HEK293 (cell line): ENCODE measurements around the gene VTN.

Experiments
- CTCF ChIA-PET: fragments of 350-600 bp; formaldehyde crosslinking; extraction: SDS; loops from one replicate; lab custom pipeline; 2021; ENCODE audit warnings: antibody characterized with exemption; lab: Yijun Ruan, JAX
- POLR2A ChIA-PET: fragments of 300-600 bp; formaldehyde crosslinking; extraction: SDS; loops from one replicate; lab custom pipeline; 2020; ENCODE audit warnings: antibody characterized with exemption, inconsistent platforms; lab: Yijun Ruan, JAX
- H3K27ac ChIP-seq: fragments of 200-500 bp; sonication (Bioruptor generic); 2 replicates; pipeline ENCODE4 v1.5.1; 2014; ENCODE audit warnings: low read depth, low read length, control low read depth, inconsistent platforms; ENCODE audit errors: extremely low read depth
- H3K36me3 ChIP-seq, 2 experiments: fragments of 200-500 bp in 1 of 2; sonication (Bioruptor generic) in 1 of 2; 1 replicate in 1 of 2; 2 replicates in 1 of 2; pipeline ENCODE4 v1.5.1; 2014 to 2017; ENCODE audit warnings: inconsistent platforms in 2 of 2, low read length in 2 of 2; ENCODE audit not compliant: control insufficient read depth in 2 of 2, insufficient read depth in 1 of 2
- H3K4me1 ChIP-seq: fragments of 200-500 bp; sonication (Bioruptor generic); 2 replicates; pipeline ENCODE4 v1.5.1; 2014; ENCODE audit warnings: mild to moderate bottlenecking, low read length, inconsistent platforms; ENCODE audit not compliant: control insufficient read depth, insufficient read depth
- H3K4me3 ChIP-seq: 2 replicates; pipeline ENCODE4 v1.5.1; 2011; ENCODE audit warnings: low read depth, mild to moderate bottlenecking, control low read depth, low read length, moderate library complexity
- H3K9me3 ChIP-seq: fragments of 200-500 bp; sonication (Bioruptor generic); 2 replicates; pipeline ENCODE4 v1.5.1; 2014; ENCODE audit warnings: low read depth, low read length, inconsistent platforms; ENCODE audit not compliant: control insufficient read depth, insufficient read depth
- HOXC10 ChIP-seq: sonication (generic); formaldehyde crosslinking; IDR thresholded peaks from 2 replicates; pipeline ENCODE4 v1.8.1; 2023; ENCODE audit warnings: mild to moderate bottlenecking, missing genetic modification reagents
- KLF10 ChIP-seq: fragments of 450-650 bp; IDR thresholded peaks from 2 replicates; pipeline ENCODE4 v1.5.1; 2018; ENCODE audit warnings: missing biosample characterization, mild to moderate bottlenecking, missing genetic modification characterization
- KLF8 ChIP-seq: fragments of 450-650 bp; formaldehyde crosslinking; IDR thresholded peaks from 2 replicates; pipeline ENCODE4 v1.5.1; 2016; ENCODE audit warnings: missing biosample characterization, missing genetic modification characterization
- OSR2 ChIP-seq: fragments of 450-650 bp; formaldehyde crosslinking; IDR thresholded peaks from 2 replicates; pipeline ENCODE4 v1.5.1; 2016; ENCODE audit warnings: missing biosample characterization, missing genetic modification characterization
- PBX3 ChIP-seq: sonication (generic); formaldehyde crosslinking; IDR thresholded peaks from 2 replicates; pipeline ENCODE4 v1.8.1; 2022; ENCODE audit warnings: mild to moderate bottlenecking, moderate library complexity, missing genetic modification reagents
- SETDB1 ChIP-seq: IDR thresholded peaks from one replicate; pipeline ENCODE4 v1.6.1; 2017; ENCODE audit warnings: mild to moderate bottlenecking, low read length, moderate library complexity, mixed read lengths; ENCODE audit not compliant: insufficient read length
- YY2 ChIP-seq: fragments of 450-650 bp; formaldehyde crosslinking; IDR thresholded peaks from 2 replicates; pipeline ENCODE4 v1.5.1; 2016; ENCODE audit warnings: missing biosample characterization, missing genetic modification characterization
- ZBTB17 ChIP-seq: fragments of 450-650 bp; formaldehyde crosslinking; IDR thresholded peaks from 2 replicates; pipeline ENCODE4 v1.5.1; 2016; ENCODE audit warnings: missing biosample characterization, missing genetic modification characterization
- ZEB2 ChIP-seq: fragments of 450-650 bp; formaldehyde crosslinking; IDR thresholded peaks from 2 replicates; pipeline ENCODE4 v1.5.1; 2016; ENCODE audit warnings: missing biosample characterization, missing genetic modification characterization
- ZFHX2 ChIP-seq: fragments of 450-650 bp; formaldehyde crosslinking; conservative IDR thresholded peaks from 2 replicates; pipeline ENCODE4 v1.5.1; 2016; ENCODE audit warnings: missing biosample characterization, missing genetic modification characterization
- ZNF157 ChIP-seq: fragments of 450-650 bp; formaldehyde crosslinking; IDR thresholded peaks from 2 replicates; pipeline ENCODE4 v1.5.1; 2016; ENCODE audit warnings: missing biosample characterization, missing genetic modification characterization
- ZNF174 ChIP-seq: fragments of 450-650 bp; formaldehyde crosslinking; IDR thresholded peaks from 2 replicates; pipeline ENCODE4 v1.5.0; 2017; ENCODE audit warnings: missing biosample characterization, mild to moderate bottlenecking, missing genetic modification characterization
- ZNF202 ChIP-seq: fragments of 450-650 bp; formaldehyde crosslinking; IDR thresholded peaks from 2 replicates; pipeline ENCODE4 v1.5.1; 2016; ENCODE audit warnings: missing biosample characterization, missing genetic modification characterization, borderline replicate concordance
- ZNF239 ChIP-seq: fragments of 450-650 bp; formaldehyde crosslinking; IDR thresholded peaks from 2 replicates; pipeline ENCODE4 v1.5.1; 2016; ENCODE audit warnings: missing biosample characterization, missing genetic modification characterization
- ZNF248 ChIP-seq: fragments of 450-650 bp; formaldehyde crosslinking; IDR thresholded peaks from 2 replicates; pipeline ENCODE4 v1.5.1; 2017; ENCODE audit warnings: missing biosample characterization, missing genetic modification characterization
- ZNF280D ChIP-seq: fragments of 450-650 bp; formaldehyde crosslinking; IDR thresholded peaks from 2 replicates; pipeline ENCODE4 v1.5.1; 2016; ENCODE audit warnings: missing biosample characterization, missing genetic modification characterization
- ZNF335 ChIP-seq: fragments of 450-650 bp; formaldehyde crosslinking; conservative IDR thresholded peaks from 2 replicates; pipeline ENCODE4 v1.5.1; 2016; ENCODE audit warnings: missing biosample characterization, missing genetic modification characterization
- ZNF37A ChIP-seq: fragments of 450-650 bp; IDR thresholded peaks from 2 replicates; pipeline ENCODE4 v1.5.1; 2018; ENCODE audit warnings: missing biosample characterization, missing genetic modification characterization
- ZNF48 ChIP-seq: fragments of 450-650 bp; formaldehyde crosslinking; IDR thresholded peaks from 2 replicates; pipeline ENCODE4 v1.5.1; 2016; ENCODE audit warnings: missing biosample characterization, missing genetic modification characterization
- ZNF571 ChIP-seq: fragments of 450-650 bp; formaldehyde crosslinking; IDR thresholded peaks from 2 replicates; pipeline ENCODE4 v1.5.0; 2017; ENCODE audit warnings: missing biosample characterization, missing genetic modification characterization
- ZNF621 ChIP-seq: fragments of 450-650 bp; formaldehyde crosslinking; IDR thresholded peaks from 2 replicates; pipeline ENCODE4 v1.5.1; 2017; ENCODE audit warnings: missing biosample characterization, missing genetic modification characterization
- ZNF629 ChIP-seq: fragments of 450-650 bp; formaldehyde crosslinking; IDR thresholded peaks from 2 replicates; pipeline ENCODE4 v1.5.1; 2017; ENCODE audit warnings: missing biosample characterization, missing genetic modification characterization
- ZNF660 ChIP-seq: fragments of 450-650 bp; IDR thresholded peaks from 2 replicates; pipeline ENCODE4 v1.5.1; 2018; ENCODE audit warnings: missing biosample characterization, mild to moderate bottlenecking, missing genetic modification characterization

Gene VTN

DNA sequence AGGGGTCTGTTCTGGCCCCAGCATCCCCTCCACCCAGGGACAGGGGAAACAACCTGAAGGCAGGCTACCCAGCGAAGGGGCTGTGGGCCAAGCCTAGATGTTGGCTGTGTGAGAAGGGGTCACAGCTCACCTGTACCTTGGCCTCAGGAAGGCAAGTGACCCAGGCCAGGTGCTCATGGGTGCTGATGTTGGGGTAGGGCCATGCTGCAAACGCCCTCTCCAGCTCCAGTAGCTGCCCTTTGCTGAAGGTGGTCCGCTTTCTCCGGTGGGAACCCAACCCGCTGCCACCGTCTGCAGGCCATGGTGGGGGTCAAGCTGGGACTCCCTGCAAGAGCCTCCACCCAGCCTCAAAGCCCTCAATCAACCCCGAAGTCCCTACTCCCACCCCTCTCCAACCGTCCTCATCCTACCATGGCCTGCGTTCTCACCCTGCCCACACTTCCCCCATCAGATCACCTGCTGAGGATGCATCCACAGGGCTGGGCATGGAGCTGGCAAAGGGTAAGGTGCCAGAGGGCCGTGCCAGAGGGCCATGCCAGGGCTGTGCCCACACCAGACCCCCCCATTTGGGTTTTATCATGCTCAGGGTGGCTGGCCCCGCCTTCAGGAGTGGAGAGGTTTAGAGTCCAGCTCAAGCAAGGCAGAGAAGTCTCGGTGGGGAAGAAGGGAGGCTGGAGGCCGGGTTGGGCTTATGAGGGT, 5.3 kb downstream of the VTN start, which contains the start of gene SEBOX:
Gene SEBOX, minus strand, starts transcription at position 535 of the 699 bp plus-strand sequence. Its CDS starts 48 bp downstream, at position 487.
- Histone ChIP-seq H3K27ac (no peak within 1 kb of the TSS), H3K4me3 (no peak within 1 kb of the TSS), H3K9me3 (no peaks in the 10 kb centered on the region), H3K4me1 (no peaks in the 10 kb centered on the region), H3K36me3 (peaks cover 23 to 55% of the 10 kb centered on the region in 2 experiments)
- POLR2A ChIA-PET, result interaction anchor here (0.8 to 2.3 kb wide), 3 partner anchors 10 to 40 kb away, joined by 3 to 9 read pairs (median 4); partner anchors contain the start of genes IFT20 and TNFAIP1
- TF ChIP-seq ZNF571 (tag by site-specific recombination) (no peak), ZNF157 (tag by site-specific recombination) (no peak), ZBTB17 (tag by site-specific recombination) (no peak), KLF10 (tag by site-specific recombination) (no peak)
- CTCF ChIA-PET, result interaction anchor here (0.6 kb wide), 3 partner anchors 113 to 533 kb away, joined by 3 to 4 read pairs (median 3); no protein-coding TSS in a partner anchor

GRCh38 chr17:28363776-28364650, 6.1 kb downstream of the VTN start:
- Histone ChIP-seq H3K4me3 (no peak overlapping the region), H3K4me1 (no peaks in the 10 kb centered on the region), H3K27ac (no peak overlapping the region), H3K36me3 (peaks cover 28 to 61% of the 10 kb centered on the region in 2 experiments), H3K9me3 (no peaks in the 10 kb centered on the region)
- POLR2A ChIA-PET, result interaction anchor here (0.8 to 2.3 kb wide), 3 partner anchors 11 to 41 kb away, joined by 3 to 9 read pairs (median 4); partner anchors contain the start of genes IFT20 and TNFAIP1
- TF ChIP-seq ZNF248 (tag by site-specific recombination) (no peak), ZFHX2 (no peak), ZNF621 (no peak), OSR2 (tag by site-specific recombination) (no peak), ZNF48 (no peak), ZNF660 (tag by site-specific recombination) (no peak), ZNF174 (tag by site-specific recombination) (no peak)
- CTCF ChIA-PET, result interaction anchor here (0.6 kb wide), 2 partner anchors 112 to 131 kb away, joined by 3 read pairs; no protein-coding TSS in a partner anchor

GRCh38 chr17:28363186-28363585, 6.9 kb downstream of the VTN start:
- POLR2A ChIA-PET, result interaction anchor here (2.3 kb wide), 1 partner anchor 27 kb away, joined by 9 read pairs; the partner anchor contains the start of genes IFT20 and TNFAIP1
- peaks cover 2% of the 10 kb centered on the region; the same call in 1 of the 2 replicates for H3K4me1 ChIP-seq
- no peak overlapping the region for H3K27ac ChIP-seq
- peaks cover 28 to 65% of the 10 kb centered on the region in 2 experiments for H3K36me3 ChIP-seq
- CTCF ChIA-PET, result no interaction called here
- H3K4me3 ChIP-seq, result no peak overlapping the region
- no peaks in the 10 kb centered on the region for H3K9me3 ChIP-seq
- TF ChIP-seq ZNF202 (tag by site-specific recombination) (no peak), HOXC10 (CRISPR knock-in tag) (no peak), KLF8 (tag by site-specific recombination) (no peak), ZNF37A (tag by site-specific recombination) (no peak), SETDB1 (no peak), PBX3 (no peak), ZNF280D (tag by site-specific recombination) (no peak), ZNF629 (tag by site-specific recombination) (no peak), ZNF239 (tag by site-specific recombination) (no peak), ZEB2 (no peak), ZNF335 (tag by site-specific recombination) (no peak), YY2 (tag by site-specific recombination) (no peak)
